ENCODE measurements around the gene ADGRV1.
"Not testable (repeated sequence)": the region's sequence is repeated elsewhere in the genome, so short reads cannot be mapped to it uniquely, and the experiment has no call there.

ADGRV1 gene

GRCh38 chr5:91018712-91019371 is 460.2 kb downstream of the ADGRV1 start:
- no peak for DNase-seq (ENCODE audit: low read depth in 2 of 2, low spot score in 1 of 2)

- no peak for DNase-seq (ENCODE audit: low read depth in 2 of 2, low spot score in 1 of 2)
Observed at GRCh38 chr5:91020065-91020800, 461.6 kb downstream of the ADGRV1 start.

- no peak for DNase-seq (ENCODE audit: low read depth in 2 of 2, low spot score in 1 of 2)
Observed at GRCh38 chr5:91022518-91022917, 463.9 kb downstream of the ADGRV1 start.

GRCh38 chr5:91024206-91024605 is 465.6 kb downstream of the ADGRV1 start:
- no peak for DNase-seq (ENCODE audit: low read depth in 2 of 2, low spot score in 1 of 2)

GRCh38 chr5:91024727-91025126 is 466.1 kb downstream of the ADGRV1 start:
- DNase-seq (ENCODE audit: low read depth in 2 of 2, low spot score in 1 of 2), result no peak

GRCh38 chr5:91025449-91025848 is 466.9 kb downstream of the ADGRV1 start:
- DNase-seq (ENCODE audit: low read depth in 2 of 2, low spot score in 1 of 2), result no peak

DNA sequence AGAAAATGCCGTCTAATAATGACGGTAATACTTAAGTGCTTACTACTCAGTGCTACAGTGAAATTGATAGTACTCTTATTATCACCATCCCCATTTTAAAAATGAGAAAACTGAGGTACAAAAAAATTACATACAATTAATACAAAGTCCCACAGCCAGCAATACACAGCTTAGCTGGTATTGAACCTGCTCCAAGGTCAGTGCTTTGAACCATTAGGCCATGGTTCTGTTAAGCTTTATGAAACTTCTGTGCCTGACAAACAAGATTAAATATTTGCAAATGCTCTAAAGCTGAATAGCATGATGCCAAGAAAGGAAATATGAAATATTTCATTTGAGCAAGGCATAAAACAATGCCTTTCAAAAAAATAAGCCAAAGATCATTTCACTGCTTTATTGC is 467.4 kb downstream of the ADGRV1 start:
- no peak for DNase-seq (ENCODE audit: low read depth in 2 of 2, low spot score in 1 of 2)

DNA sequence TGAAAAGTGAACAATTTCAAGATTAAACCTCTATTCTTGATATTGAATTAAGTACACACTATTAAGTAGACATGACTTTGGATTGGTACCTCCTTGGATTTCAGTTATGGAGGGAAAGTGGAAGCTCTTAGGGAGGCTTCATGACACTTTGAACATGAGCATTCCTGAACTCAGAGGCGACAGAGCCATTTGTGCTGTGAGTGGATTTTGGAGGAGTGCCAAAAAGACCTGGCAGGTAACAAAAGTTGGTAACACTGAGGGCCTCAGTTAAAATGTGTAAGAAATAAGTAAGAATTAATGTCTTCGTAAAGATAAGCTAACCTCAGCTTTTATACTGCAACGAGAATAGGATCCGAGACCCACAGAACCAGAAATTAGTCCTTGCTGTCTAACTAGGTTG is 467.9 kb downstream of the ADGRV1 start:
- no peak for DNase-seq (ENCODE audit: low read depth in 2 of 2, low spot score in 1 of 2)

GRCh38 chr5:91027405-91028139 is 469.0 kb downstream of the ADGRV1 start:
- DNase-seq (ENCODE audit: low read depth in 2 of 2, low spot score in 1 of 2), result no peak

GRCh38 chr5:91028499-91028956 is 469.9 kb downstream of the ADGRV1 start:
- DNase-seq (ENCODE audit: low read depth in 2 of 2, low spot score in 1 of 2), result no peak

DNA sequence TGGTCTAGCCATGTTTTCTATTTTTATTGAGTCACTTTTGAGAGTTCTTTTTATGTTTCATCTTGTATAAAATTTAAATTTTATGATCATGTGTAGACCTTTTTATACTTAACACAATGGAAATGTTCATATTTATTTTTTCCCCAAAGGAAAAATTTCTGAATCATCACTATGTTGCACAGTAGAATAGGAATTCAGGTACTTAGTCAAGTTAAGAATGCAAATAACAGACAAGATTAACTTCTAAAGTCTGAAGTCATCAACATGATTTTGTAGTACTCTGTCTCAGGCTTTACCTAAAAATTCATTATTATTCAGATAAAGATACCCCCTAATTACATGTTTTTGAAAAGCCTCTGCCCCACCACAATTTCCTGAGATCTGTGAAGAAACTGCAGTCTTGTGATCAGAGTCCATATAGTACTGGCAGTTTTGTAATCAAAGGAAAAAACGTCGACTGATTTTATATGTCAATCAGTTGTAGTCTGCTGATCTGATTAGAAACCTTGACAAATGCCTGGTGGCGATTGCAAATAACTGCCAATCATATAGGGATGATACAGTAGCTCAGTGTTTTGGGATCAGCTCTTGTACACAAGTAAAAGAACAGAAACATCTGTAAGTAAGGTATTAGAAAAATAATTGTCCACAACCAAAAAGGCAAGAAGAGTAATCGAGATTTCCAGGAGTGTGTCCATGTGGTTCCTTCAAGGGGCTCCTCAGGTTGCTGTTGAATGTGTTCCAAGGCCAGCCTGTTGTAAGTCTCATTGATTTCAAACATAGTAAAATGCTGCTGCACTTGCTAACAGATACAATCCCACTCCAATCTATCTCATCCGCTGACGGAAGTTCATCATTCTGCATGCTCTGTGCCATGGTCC is 472.2 kb downstream of the ADGRV1 start:
- no peak for DNase-seq (ENCODE audit: low read depth in 2 of 2, low spot score in 1 of 2)

DNA sequence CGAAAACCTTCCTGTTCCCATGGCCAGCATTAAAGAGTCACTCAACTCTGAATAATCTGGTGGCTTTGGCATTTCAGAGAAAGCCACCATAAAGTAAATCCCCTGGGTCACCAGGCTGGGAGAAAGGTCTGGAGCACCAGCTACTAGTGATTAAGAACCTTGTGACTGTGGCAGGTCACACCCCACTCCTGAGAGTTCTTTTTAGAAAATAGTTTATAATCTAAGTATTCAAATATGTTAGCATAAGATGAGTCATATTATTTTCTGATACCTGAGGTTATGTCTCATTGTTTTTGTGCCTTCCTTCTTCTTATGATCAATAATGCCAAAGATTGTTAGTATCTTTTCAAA is 472.8 kb downstream of the ADGRV1 start:
- DNase-seq (ENCODE audit: low read depth in 2 of 2, low spot score in 1 of 2), result no peak

DNA sequence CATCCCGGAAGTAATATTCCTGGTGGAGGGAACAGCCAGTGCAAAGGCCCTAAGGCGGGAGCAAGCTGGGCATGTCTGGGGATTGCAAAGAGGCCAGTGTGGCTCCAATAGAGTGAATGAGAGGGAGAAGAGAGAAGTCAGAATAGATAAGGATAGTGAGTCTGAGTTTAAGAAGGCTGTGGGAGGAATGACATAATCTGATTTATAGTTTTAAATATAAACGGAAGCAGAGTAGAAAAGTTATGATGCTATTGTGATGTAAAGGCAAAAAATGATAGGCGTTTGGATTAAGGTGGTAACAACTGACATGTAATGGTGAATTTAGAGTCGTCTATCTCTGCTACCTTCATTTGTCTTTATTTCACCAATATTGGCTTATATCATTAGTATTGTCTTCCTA is 473.5 kb downstream of the ADGRV1 start:
- DNase-seq (ENCODE audit: low read depth in 2 of 2, low spot score in 1 of 2), result no peak

DNA sequence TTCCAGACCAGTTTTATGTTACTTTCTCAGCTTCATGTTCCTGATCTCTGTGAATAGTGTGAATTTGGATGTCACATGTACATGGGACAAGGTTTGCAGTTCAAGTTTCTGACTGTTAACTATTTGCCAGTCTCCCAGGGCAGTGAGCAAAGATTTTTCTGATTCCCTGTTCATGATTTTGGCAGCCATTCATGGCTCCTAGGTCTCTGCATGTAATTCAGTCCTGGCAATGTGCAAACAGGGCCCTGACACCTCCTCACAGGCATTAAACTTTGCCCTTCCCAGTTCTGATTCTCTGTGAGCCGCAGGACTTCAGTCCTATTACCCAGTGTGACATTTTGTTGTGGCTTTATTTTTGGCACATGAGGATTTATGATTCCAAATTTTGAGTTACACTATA is 474.8 kb downstream of the ADGRV1 start:
- DNase-seq (ENCODE audit: low read depth in 2 of 2, low spot score in 1 of 2), result no peak

- DNase-seq (ENCODE audit: low read depth in 2 of 2, low spot score in 1 of 2), result no peak
Observed at GRCh38 chr5:91038180-91038808, 479.7 kb downstream of the ADGRV1 start.

GRCh38 chr5:91041132-91041531 is 482.5 kb downstream of the ADGRV1 start:
- not testable (repeated sequence) for DNase-seq (ENCODE audit: low read depth in 2 of 2, low spot score in 1 of 2)

- no peak for DNase-seq (ENCODE audit: low read depth in 2 of 2, low spot score in 1 of 2)
Observed at GRCh38 chr5:91042247-91042935, 483.8 kb downstream of the ADGRV1 start.

DNA sequence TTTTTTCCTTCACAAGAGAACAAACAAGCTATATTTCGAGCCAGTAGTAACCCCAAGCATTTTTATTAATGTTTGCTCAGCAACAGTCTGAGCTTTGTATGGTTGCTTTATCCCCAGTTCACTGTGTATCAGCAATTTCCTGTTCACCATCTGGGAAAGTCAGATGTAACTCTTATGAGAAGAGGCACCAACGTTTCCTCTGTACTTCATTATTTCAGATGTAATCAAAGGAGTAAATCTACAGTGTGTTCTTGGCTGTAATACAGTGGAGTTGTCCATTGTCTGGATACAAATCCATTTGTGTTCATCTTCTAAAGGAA is 484.3 kb downstream of the ADGRV1 start:
- no peak for DNase-seq (ENCODE audit: low read depth in 2 of 2, low spot score in 1 of 2)

DNA sequence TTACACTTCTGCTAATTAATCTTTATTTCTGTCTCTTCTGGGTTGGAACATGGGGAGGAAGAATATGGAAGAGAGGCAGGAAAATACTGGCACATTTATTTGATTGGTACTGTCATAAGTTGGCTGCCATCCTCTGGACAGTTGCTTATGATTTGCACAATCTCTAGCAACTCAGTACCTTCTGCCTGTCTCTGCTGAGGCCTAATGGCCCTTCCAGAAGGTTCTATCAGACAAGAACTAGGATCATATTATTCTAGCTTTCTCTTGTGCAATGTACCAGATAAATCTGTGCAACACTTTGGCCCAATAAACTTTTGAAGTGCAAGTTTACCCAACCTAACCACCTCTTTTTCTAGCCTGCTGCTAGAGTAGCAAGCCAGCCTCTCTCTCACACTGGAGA is 489.5 kb downstream of the ADGRV1 start:
- no peak for DNase-seq (ENCODE audit: low read depth in 2 of 2, low spot score in 1 of 2)

- DNase-seq (ENCODE audit: low read depth in 2 of 2, low spot score in 1 of 2), result no peak
Observed at GRCh38 chr5:91049112-91049511, 490.5 kb downstream of the ADGRV1 start.
